GM19328 (cell line): ENCODE measurements around the gene IQGAP1.
"Not testable (repeated sequence)": the region's sequence is repeated elsewhere in the genome, so short reads cannot be mapped to it uniquely, and the experiment has no call there.

Experiments
- ATAC-seq: cut with Tn5 transposase; IDR thresholded peaks from one replicate; pipeline ENCODE4 v1.9.1; 2021; ENCODE audit warnings: mild to moderate bottlenecking, moderate library complexity; ENCODE audit not compliant: unreplicated experiment

The IQGAP1 gene

GRCh38 chr15:90478846-90479481 lies 90.9 kb downstream of the IQGAP1 start:
- no peak for ATAC-seq

DNA sequence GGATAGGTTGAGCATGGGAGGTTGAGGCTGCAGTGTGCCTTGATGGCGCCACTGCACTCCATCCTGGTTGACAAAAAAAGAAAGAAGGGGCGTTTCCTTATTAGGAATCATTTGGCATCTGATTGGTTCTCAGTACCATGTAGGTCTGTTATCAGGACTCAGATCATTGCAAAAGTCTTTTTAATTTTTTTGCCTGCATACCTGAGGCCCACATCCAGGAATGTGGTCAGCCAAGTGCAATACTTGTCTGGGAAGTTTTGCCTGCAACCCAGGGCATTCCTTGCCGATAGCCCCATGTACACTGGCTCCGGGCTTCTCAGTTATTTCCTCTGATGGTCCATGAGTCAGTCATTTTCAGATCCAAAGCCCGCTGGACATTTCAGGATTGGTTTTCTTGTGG lies 91.6 kb downstream of the IQGAP1 start:
- no peak for ATAC-seq

DNA sequence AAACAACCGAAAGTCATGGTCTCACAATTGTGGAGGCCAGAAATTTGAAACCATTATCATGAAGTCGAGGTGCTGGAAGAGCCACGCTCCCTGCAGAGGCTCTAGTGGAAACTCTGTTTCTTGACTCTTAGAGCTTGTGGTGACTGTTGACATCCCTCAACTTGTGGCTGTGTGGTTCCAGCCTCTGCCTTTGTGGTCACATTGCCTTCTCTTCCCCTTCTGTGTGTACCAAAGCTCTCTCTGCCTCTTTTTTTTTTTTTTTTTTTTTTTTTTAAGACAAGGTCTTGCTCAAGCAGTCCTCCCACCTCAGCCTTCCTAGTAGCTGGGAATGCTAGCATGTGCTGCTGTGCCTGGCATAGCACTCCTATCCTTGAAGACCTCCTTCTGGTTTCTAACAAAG lies 93.0 kb downstream of the IQGAP1 start:
- no peak for ATAC-seq

DNA sequence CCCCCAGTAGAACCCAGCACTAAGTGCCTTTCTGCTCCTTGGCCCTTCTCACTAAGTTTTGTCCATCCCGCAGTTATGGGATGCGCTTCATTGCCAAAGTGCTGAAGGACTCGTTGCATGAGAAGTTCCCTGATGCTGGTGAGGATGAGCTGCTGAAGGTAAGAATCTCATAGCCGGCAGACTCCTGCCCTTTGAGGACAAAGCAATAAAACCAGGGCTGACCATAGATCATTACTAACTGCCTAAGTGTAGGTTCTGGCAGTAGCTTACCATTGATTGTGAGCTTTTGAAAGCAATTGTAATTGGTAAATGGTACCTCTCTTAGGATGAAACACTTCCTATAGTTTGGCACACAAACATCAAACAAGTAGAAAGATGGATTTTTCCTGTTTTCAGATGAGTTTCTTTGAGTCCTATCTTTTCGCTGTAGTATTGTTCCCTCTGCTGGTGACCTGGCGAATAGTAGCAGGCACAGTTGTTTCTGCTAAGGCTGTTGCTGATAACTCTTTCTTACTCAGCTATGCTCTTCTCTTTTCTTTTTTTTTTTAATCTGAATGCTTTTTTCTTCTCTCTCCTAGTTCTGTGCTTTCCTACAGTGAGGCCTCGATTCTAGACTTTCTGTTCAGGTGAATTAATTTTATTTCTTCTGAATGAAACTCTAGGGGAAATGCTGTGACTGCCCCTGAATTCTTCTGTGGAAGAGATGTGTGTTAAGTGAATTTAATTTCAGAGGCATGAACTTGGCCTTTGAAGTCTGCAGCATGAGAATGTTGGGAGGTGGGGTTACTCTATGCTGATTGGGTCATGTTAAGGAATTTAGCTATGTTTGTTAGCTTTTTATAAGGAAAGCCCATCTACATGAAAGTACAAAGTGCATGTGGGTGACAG lies 94.3 kb downstream of the IQGAP1 start:
- no peak for ATAC-seq

- ATAC-seq: no peak
Observed at GRCh38 chr15:90483012-90483307, 94.9 kb downstream of the IQGAP1 start.

DNA sequence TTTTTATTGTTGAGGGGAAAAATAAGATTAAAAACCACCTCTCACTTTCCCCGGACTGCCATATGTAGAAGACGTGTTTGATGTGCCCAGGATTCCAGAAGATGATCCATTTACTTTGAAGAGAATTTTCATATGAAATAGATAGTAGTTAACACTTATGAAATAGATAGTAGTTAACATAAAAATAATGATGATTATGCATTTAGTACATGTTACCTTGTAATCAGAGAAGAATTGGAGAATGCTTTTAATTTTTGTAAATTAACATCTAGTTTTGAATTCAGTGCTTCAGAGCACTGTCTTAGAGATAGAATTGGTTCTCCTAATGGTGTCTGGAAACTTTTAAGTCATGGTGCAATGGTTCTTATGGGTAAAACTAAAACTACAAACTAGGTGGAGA lies 95.6 kb downstream of the IQGAP1 start:
- ATAC-seq: no peak

- no peak for ATAC-seq
Observed at GRCh38 chr15:90487186-90487585, 99.1 kb downstream of the IQGAP1 start.

- no peak for ATAC-seq
Observed at GRCh38 chr15:90489514-90489913, 101.5 kb downstream of the IQGAP1 start.

GRCh38 chr15:90489944-90490343 lies 101.9 kb downstream of the IQGAP1 start:
- ATAC-seq: no peak

GRCh38 chr15:90493647-90494046 lies 105.6 kb downstream of the IQGAP1 start:
- no peak for ATAC-seq

- no peak for ATAC-seq
Observed at GRCh38 chr15:90495067-90495466, 107.0 kb downstream of the IQGAP1 start.

DNA sequence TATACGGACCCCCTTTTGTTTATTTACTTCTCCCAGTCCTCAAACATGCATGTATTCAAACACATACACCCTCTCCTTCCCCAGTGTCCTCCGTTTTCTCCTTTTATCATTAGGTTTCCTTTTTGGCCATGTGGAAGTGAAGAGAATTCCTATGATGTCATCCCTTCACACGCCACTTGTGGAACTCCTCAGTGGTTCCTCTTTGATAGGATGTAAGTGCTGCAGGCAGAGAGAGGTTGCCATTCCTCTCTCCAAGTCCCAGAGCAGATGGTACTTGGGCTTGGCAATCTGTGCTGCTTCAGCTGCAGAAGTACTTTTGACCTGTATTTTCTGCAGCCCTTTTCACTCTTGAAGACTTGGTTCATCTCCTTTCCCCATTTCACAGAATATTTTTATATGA lies 108.7 kb downstream of the IQGAP1 start:
- no peak for ATAC-seq

DNA sequence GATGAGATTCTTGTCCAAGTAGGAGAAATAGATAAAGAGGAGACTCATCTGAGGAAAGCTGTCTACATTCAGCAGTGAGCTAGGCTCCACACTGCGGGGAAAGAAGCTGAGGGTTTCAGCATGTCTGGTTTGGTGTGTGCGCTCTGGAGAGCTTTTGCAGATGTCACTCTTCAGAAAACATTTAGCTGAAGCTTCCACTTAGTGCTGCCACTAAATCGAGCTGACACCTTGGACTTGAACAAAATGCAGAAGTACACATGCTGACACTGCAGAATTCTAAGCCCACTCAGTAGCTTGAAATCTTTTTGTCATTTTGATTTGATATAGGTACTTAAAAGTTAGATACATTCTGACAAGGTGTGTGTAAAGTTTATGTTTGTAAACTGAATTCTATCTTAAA lies 109.3 kb downstream of the IQGAP1 start:
- ATAC-seq: no peak

- no peak for ATAC-seq
Observed at GRCh38 chr15:90497912-90498311, 109.9 kb downstream of the IQGAP1 start.

GRCh38 chr15:90500171-90500570 lies 112.1 kb downstream of the IQGAP1 start:
- no peak for ATAC-seq

GRCh38 chr15:90501898-90502297 lies 113.9 kb downstream of the IQGAP1 start:
- ATAC-seq: no peak

DNA sequence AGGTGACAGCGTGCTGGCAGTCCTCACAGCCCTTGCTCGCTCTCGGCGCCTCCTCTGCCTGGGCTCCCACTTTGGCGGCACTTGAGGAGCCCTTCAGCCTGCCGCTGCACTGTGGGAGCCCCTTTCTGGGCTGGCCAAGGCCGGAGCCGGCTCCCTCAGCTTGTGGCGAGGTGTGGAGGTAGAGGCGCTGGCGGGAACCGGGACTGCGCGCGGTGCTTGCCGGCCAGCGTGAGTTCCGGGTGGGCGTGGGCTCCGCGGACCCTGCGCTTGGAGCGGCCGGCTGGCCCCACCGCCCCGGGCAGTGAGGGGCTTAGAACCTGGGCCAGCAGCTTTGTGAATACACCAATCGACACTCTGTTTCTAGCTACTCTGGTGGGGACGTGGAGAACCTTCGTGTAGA lies 122.7 kb downstream of the IQGAP1 start:
- not testable (repeated sequence) for ATAC-seq

GRCh38 chr15:90511211-90511618 lies 123.2 kb downstream of the IQGAP1 start:
- not testable (repeated sequence) for ATAC-seq

DNA sequence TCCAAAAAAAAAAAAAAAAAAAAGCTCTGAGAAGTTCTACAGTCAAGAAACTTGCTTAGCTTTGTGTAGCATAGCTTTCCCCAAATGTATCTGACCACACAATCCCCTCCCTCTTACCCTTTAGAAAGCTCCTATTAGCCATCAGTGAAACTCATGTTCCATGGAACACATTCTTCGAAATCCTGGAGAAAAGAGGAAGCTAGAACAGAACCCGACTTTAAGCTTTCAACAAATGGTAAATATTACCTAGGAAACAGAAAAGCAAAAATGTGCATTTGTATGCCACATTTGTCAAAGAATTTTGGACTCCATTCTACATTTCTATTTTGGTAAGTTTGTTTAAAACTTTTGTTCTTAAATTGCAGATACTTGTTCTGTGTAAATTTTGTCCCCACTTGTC lies 124.2 kb downstream of the IQGAP1 start:
- no peak for ATAC-seq

DNA sequence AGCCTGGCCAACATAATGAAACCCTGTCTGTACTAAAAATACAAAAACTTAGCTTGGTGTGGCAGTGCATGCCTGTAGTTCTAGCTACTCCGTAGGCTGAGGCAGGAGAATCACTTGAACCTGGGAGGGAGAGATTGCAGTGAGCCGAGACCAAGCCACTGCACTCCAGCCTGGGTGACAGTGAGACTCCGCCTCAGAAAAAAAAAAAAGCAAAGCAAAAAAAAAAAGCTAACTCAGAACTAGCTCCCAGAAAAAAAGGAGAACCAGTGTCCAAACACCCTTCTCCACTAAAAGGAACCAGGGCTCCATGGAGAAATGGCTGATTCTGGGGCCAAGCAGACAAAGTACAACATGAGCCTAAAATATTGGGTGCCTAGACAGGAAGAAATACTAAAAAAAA lies 124.9 kb downstream of the IQGAP1 start:
- ATAC-seq: no peak

DNA sequence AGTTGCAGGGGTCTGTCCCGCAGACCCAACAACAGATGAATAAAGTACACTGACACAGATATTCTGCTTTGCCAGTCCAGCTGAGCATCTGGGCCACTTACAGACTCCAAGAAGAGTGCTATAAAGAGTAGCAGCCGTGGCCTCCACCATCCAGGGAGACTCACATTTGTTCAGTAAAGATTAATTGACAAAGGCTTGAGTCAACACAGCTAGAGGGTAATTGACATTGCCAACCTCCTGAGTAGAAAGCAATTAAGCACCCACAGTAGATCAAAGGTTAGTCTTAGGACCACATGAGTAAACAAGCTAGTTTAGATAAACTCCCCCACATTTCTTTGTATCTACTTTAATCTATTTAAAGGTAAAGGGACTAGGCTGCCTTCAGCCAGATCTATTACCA lies 125.4 kb downstream of the IQGAP1 start:
- ATAC-seq: no peak

- not testable (repeated sequence) for ATAC-seq
Observed at GRCh38 chr15:90513893-90514292, 125.9 kb downstream of the IQGAP1 start.

DNA sequence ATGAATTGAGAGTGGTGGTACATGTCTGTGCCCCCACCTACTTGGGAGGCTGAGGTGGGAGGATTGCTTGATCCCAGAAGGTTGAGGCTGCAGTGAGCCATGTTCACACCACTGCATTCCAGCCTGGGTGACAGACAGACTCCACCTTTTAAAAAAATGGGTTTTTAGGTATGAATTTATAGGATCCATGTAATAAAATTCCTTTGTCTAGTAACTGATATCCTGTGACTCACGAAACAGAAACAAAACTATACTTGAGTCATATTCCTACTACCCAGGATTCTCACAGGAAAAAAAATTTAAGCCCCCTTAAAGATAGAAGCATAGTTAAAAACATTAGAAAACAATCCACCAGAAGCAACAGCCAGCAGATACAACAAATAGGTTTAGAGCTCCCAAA lies 131.6 kb downstream of the IQGAP1 start:
- ATAC-seq: no peak
